HG03469 (cell line): ENCODE data around the gene TSTD2.
"Not testable (repeated sequence)": the region's sequence is repeated elsewhere in the genome, so short reads cannot be mapped to it uniquely, and the experiment has no call there.

Source experiments
- ATAC-seq: cut with Tn5 transposase; IDR thresholded peaks from one replicate; pipeline ENCODE4 v1.9.1; 2021; ENCODE audit warnings: mild to moderate bottlenecking, moderate library complexity, moderate number of reproducible peaks; ENCODE audit not compliant: unreplicated experiment

Gene TSTD2

GRCh38 chr9:97593960-97594359 lies 39.2 kb downstream of the TSTD2 start:
- ATAC-seq: no peak

DNA sequence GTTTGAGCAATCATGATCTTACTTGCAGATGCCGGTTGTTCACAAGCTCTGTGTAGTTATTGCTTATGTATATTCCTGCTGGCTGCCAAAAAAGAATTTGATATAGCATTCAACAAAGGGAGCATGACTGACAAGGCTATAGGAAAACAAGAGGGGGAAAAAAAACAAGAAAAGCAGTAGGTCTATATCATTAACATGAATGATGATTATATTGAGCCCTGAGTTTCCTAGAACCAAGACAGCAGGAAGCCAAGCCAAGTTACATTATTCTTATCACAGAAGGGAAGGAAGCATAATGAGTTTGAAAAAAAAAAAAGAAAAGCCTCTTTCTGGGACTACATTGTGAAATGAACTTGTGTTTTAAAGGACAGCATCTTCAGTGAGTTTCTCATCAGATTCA lies 41.0 kb downstream of the TSTD2 start:
- ATAC-seq: no peak

DNA sequence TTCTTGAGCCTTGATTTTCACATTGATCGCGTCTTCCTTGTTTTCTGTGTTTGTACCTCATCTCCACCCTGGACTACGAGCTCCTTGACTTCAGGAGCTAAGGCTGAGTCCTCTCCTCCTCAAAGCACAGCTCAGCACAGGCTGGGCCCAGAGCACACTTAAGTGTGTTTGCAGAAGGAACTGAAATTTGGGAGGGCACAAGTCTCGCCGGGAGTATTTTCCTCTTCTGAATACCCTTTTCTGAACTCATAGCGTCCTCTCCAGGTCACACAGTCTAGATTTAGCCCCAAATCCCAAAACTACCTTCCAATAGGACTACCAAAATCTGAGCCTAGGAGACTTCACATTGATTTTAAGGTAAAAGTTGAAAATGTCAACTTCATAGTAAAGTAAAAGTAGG lies 41.6 kb downstream of the TSTD2 start:
- no peak for ATAC-seq

GRCh38 chr9:97586909-97587308 lies 46.3 kb downstream of the TSTD2 start:
- ATAC-seq: not testable (repeated sequence)

DNA sequence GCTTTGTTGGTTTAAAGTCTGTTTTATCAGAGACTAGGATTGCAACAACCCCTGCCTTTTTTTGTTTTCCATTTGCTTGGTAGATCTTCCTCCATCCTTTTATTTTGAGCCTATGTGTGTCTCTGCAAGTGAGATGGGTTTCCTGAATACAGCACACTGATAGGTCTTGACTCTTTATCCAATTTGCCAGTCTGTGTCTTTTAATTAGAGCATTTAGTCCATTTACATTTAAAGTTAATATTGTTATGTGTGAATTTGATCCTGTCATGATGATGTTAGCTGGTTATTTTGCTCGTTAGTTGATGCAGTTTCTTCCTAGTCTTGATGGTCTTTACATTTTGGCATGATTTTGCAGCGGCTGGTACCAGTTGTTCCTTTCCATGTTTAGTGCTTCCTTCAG lies 48.4 kb downstream of the TSTD2 start:
- not testable (repeated sequence) for ATAC-seq

DNA sequence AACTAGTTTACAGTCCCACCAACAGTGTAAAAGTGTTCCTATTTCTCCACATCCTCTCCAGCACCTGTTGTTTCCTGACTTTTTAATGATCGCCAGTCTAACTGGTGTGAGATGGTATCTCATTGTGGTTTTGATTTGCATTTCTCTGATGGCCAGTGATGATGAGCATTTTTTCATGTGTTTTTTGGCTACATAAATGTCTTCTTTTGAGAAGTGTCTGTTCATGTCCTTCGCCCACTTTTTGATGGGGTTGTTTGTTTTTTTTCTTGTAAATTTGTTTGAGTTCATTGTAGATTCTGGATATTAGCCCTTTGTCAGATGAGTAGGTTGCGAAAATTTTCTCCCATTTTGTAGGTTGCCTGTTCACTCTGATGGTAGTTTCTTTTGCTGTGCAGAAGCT lies 51.6 kb downstream of the TSTD2 start:
- not testable (repeated sequence) for ATAC-seq

DNA sequence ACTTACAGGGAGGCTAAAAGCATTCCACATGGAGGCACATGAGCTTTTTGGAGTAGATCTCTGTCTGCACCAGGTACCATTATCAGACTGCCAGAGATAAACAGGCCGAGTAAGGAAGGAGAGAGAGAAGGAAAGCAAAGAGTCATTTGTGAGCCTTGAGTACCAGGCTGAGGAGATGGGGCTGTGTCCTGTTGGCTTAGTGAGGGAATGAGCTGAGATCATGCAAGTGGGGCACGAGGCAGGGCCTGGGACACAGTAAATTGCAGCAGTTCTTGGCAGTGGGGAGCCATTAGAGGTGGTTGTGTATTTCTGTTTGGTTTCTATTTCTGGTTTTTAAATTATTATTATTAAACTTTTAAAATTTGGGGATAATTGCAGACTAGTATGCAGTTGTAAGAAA lies 53.3 kb downstream of the TSTD2 start:
- no peak for ATAC-seq

GRCh38 chr9:97578846-97579245 lies 54.3 kb downstream of the TSTD2 start:
- ATAC-seq: no peak

DNA sequence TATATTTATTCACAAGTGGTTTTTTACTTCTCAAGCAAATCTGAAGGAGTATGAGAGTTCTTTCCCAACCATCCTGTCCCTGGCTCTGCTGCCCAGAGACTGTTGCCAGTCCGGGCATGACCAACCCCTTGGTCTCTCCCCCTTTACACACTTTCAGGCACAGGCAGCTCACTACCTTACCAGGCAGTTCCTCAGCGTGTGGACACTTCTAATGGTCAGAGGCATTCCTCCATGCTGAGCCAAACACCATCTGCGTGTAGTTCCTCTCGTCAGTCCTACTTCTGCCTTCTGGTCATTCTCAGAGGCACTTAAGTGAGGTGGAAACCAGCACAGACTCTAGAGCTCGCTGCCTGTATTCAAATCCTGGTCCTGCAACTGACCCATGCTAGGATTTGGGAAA lies 56.1 kb downstream of the TSTD2 start:
- ATAC-seq: no peak

- no peak for ATAC-seq
Measured at GRCh38 chr9:97575673-97576200, 57.4 kb downstream of the TSTD2 start.

GRCh38 chr9:97574921-97575672 lies 58.1 kb downstream of the TSTD2 start:
- ATAC-seq: not testable (repeated sequence)

- not testable (repeated sequence) for ATAC-seq
Measured at GRCh38 chr9:97574101-97574571, 59.0 kb downstream of the TSTD2 start.

DNA sequence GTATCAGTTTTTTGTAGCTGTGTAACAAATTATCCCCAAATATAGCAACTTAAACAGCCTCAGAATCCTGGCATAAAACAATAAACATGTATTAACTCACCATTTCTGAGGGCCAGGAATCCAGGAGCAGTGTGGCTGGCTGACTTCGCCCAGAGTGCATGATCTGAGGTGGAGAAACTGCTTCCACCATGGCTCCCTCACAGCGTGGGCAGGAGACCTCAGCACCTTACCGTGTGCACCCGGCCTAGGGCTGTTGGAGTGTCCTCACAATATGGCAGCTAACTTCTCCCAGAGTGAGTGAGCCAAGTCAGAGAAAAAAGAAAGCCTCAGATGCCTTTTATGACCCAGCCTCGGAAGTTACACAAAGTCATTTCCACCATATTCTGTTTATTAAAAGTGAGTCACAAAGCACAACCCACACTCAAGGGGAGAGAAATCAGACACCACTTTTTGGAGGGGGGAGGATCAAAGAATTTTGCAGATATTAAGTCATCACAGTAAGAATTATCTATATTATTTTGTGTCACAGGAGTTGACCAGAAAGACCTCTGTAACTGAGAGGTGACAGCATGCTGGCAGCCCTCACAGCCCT lies 59.6 kb downstream of the TSTD2 start:
- no peak for ATAC-seq

- no peak for ATAC-seq
Measured at GRCh38 chr9:97572892-97573365, 60.2 kb downstream of the TSTD2 start.

- ATAC-seq: no peak
Measured at GRCh38 chr9:97572196-97572891, 60.8 kb downstream of the TSTD2 start.

GRCh38 chr9:97571664-97572063 lies 61.5 kb downstream of the TSTD2 start:
- no peak for ATAC-seq

DNA sequence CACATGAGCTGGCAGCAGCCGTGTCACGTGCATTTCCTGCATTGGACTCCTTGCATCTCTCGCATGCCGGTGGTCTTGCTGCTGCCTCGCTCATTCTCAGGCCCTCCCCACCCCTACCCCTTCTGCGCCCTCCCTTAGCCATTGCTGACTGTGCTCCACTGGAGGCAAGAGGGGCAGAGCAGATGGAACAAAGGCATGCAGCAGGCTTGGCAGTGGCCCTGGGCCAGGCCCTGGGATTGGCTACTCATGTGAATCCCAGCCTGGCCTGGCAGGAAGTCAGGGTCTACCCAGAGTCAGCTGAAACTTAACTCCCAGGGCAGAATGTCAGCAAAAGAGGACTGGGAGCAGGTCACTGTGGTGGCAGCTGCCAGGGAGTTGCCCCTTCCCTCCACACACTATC lies 62.3 kb downstream of the TSTD2 start:
- ATAC-seq: no peak

DNA sequence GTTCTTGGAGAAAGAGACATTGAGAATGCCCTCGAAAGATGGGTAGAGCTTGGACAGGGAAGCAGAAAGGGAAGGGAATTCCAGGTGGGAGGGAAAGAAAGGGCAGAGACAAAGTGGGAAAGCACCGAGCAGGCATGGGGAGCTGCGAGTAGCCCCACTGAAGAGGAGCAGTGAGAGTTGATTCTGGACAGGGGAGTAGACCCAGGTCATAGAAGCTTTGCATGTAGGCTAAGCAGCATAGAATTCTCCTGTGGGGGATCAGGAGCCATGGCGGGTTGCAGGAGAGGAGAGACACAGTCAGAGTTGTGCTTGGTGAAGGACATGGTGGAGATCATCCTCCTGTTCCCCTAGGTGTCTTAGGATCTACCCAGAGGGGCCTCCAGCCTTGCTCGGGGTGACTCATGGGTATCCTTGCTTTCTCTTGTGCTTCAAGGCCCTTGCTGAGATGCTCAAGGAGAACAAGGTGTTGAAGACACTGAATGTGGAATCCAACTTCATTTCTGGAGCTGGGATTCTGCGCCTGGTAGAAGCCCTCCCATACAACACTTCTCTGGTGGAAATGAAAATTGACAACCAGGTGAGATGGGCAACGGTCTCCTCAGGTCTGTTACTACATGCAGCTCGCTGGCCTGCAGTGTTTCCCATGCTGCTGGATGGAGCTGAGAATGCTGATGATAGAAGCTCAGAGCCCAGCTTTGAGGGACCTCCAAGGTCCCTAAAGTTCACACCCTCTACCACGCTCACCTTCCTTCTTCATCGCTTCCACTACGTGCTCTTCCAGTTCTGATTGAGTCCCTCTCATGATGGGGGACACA lies 64.5 kb downstream of the TSTD2 start:
- ATAC-seq: no peak

DNA sequence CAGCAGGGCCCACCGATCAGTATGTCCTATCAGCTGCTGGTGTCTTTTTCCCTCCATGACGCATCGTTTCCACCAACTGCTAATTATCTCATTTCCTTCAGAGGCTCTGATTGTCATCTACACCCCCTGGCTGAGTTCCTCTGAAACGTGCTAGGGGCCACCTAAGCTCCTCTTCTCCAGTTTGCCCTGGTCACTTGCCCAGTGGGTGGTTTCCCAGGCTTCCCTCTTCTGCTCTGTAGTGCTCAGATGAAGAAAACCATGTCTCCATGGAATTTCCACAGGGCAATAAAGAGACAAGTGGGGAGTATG lies 65.3 kb downstream of the TSTD2 start:
- ATAC-seq: no peak

DNA sequence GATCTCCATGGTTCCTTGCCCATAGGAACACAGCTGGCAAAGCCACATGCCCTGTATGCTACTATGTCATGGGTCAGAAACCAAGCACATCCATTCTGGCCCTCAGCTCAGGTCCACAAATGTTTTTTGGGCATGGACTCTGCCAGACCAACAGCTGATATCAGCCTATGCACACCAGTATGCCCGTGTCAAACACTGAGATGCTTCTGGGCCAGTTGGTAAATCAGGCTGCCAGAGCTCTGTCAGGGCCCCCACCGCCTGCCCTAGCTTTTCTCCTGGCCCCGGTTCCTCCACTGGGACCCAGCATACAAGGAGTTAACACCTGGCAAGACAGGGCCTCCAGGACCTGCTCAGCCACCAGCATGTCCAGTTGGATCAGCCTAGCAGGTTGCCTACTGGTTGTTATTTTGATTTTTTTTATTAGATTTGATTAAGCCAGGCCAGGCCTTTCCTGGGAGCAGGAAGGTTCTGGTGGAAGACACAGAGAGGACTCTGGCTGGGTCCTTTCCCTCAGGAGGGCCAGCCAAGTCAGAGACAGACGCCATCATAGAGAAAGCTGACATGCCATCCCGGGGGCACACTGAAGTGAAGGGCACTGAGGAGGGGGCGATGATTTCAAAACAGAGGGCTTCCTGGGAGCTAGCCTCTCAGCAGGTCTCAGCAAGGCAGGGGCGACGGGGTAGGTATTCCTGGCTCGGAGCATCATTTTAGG lies 65.8 kb downstream of the TSTD2 start:
- ATAC-seq: no peak
